Measurements from ENCODE around the gene SLC7A8.

The SLC7A8 gene

DNA sequence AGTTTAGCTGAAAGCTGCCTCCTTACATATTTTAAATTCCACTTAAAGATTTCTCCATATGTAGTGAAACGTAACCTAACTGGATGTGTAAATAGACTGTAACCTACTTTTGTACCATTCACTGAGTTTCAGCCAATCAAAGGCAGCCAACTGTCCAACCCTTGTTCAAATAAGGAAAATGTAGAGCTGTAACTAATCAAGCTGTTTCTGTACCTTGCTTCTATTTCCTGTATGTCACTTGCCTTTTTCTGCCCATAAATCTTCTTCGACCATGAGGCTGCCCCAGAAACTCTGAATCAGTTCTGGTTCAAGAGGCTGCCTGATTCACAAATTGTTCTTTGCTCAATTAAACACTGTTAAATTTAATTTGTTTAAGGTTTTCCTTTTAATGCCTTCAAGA is 6.3 kb downstream of the SLC7A8 start:
- Histone ChIP-seq H3K4me3 (ENCODE audit: insufficient read depth in 1 of 2, low read depth in 1 of 2, low read length in 2 of 2) (no peak overlapping the region), H2AFZ (ENCODE audit: low read depth, low read length) (no peak overlapping the region), H3K9ac (ENCODE audit: low read length) (no peak overlapping the region), H2BK120ac (ENCODE audit: low read depth, low read length) (no peak overlapping the region), H2BK15ac (ENCODE audit: low read depth, poor library complexity, severe bottlenecking) (no peak overlapping the region), H2AK5ac (ENCODE audit: low read length, severe bottlenecking) (no peak overlapping the region), H3K27ac (ENCODE audit: low read length, poor library complexity, severe bottlenecking) (no peak overlapping the region), H3K4me1 (ENCODE audit: control insufficient read depth, insufficient read depth, low read depth, low read length) (no peaks in the 10 kb centered on the region), H3K4ac (ENCODE audit: low read depth in 1 of 2, low read length in 2 of 2) (no peak overlapping the region), H3K23ac (ENCODE audit: low read length in 2 of 2) (no peak overlapping the region), H3K14ac (ENCODE audit: low read length in 2 of 2) (no peak overlapping the region), H3K4me2 (ENCODE audit: low read length, poor library complexity, severe bottlenecking) (no peak overlapping the region), H4K91ac (ENCODE audit: low read length) (no peak overlapping the region), H3K18ac (ENCODE audit: low read depth in 1 of 2, low read length in 2 of 2) (no peak overlapping the region), H4K8ac (ENCODE audit: low read length) (no peak overlapping the region), H3K9me3 (ENCODE audit: control insufficient read depth, low read length) (no peaks in the 10 kb centered on the region), H2BK12ac (ENCODE audit: low read length in 2 of 2) (no peak overlapping the region), H2BK5ac (ENCODE audit: low read depth, low read length, poor library complexity, severe bottlenecking) (no peak overlapping the region), H3K36me3 (ENCODE audit: control insufficient read depth in 1 of 2, insufficient read depth in 2 of 2, low read depth in 1 of 2, low read length in 2 of 2) (no peaks in the 10 kb centered on the region), H3K27me3 (ENCODE audit: control insufficient read depth in 1 of 2, insufficient read depth in 1 of 2, low read length in 2 of 2) (peaks cover 8 to 16% of the 10 kb centered on the region in 2 experiments), H3K79me1 (replicated peaks; ENCODE audit: low read length, poor library complexity, severe bottlenecking) (no peaks in the 10 kb centered on the region)
- WGBS: 51% methylated on average over 2 of the region's 2 CpGs
- no peak for DNase-seq

GRCh38 chr14:23175823-23176222 is 7.6 kb downstream of the SLC7A8 start:
- Histone ChIP-seq H3K4me1 (ENCODE audit: control insufficient read depth, insufficient read depth, low read depth, low read length) (no peaks in the 10 kb centered on the region), H2AK5ac (ENCODE audit: low read length, severe bottlenecking) (no peak overlapping the region), H3K4me2 (ENCODE audit: low read length, poor library complexity, severe bottlenecking) (no peak overlapping the region), H2BK12ac (ENCODE audit: low read length in 2 of 2) (no peak overlapping the region), H3K18ac (ENCODE audit: low read depth in 1 of 2, low read length in 2 of 2) (no peak overlapping the region), H3K9me3 (ENCODE audit: control insufficient read depth, low read length) (no peaks in the 10 kb centered on the region), H3K36me3 (ENCODE audit: control insufficient read depth in 1 of 2, insufficient read depth in 2 of 2, low read depth in 1 of 2, low read length in 2 of 2) (no peaks in the 10 kb centered on the region), H3K9ac (ENCODE audit: low read length) (no peak overlapping the region), H2BK120ac (ENCODE audit: low read depth, low read length) (no peak overlapping the region), H4K91ac (ENCODE audit: low read length) (no peak overlapping the region), H2BK5ac (ENCODE audit: low read depth, low read length, poor library complexity, severe bottlenecking) (no peak overlapping the region), H3K23ac (ENCODE audit: low read length in 2 of 2) (no peak overlapping the region), H3K14ac (ENCODE audit: low read length in 2 of 2) (no peak overlapping the region), H3K4me3 (ENCODE audit: insufficient read depth in 1 of 2, low read depth in 1 of 2, low read length in 2 of 2) (no peak overlapping the region), H3K27me3 (ENCODE audit: control insufficient read depth in 1 of 2, insufficient read depth in 1 of 2, low read length in 2 of 2) (peaks cover 0 to 10% of the 10 kb centered on the region in 2 experiments), H4K8ac (ENCODE audit: low read length) (no peak overlapping the region), H3K4ac (ENCODE audit: low read depth in 1 of 2, low read length in 2 of 2) (no peak overlapping the region), H3K79me1 (replicated peaks; ENCODE audit: low read length, poor library complexity, severe bottlenecking) (no peaks in the 10 kb centered on the region), H2AFZ (ENCODE audit: low read depth, low read length) (no peak overlapping the region), H2BK15ac (ENCODE audit: low read depth, poor library complexity, severe bottlenecking) (no peak overlapping the region), H3K27ac (ENCODE audit: low read length, poor library complexity, severe bottlenecking) (no peak overlapping the region)
- WGBS: no CpG with 5 or more reads among the region's 1 CpG
- DNase-seq: no peak

DNA sequence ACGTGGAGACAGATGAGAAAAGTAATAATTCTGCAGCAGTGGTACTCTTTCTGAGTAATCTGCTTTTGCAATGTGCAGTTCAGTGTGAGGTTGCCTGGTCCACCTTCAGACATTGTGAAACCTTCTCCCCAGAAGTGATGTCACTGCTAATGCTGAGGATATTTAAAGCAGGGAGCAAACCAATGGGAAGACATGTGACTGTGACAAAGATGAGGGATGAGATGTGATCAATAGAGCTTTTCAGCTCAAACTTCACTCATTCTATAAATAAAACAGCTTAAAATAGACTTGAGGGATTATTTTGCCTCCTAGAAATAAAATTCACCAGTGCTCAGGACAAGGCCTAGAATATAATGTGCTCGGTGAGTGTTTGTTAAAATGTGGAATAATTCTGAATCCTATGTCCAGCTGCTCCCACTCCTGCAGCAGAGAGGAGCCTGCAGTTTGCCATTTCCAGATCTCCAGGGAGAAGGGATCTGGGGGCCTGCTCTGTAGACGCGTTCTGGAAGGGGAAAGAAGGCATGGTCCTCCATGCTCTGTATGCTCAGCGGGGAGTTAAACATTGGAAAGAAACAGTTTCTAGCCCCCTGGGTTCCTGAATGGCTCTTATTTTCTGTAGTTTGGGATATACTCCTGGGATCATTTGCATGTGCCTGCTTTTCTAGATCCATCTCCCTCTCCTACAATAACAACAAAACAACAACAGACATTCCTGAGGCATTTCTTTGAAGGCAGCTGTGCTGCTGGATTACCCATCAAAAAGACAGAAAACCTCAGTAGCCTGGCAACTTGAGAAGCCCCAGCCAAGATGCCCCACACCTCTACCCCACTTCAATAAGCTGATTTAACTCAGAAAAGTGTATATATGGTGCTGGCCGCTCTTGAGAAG is 8.9 kb downstream of the SLC7A8 start:
- no peak overlapping the region for H2BK120ac ChIP-seq (ENCODE audit: low read depth, low read length)
- H4K8ac ChIP-seq (ENCODE audit: low read length): no peak overlapping the region
- no peak overlapping the region for H3K27ac ChIP-seq (ENCODE audit: low read length, poor library complexity, severe bottlenecking)
- H2AFZ ChIP-seq (ENCODE audit: low read depth, low read length): no peak overlapping the region
- peak; percentile 77 for DNase-seq
- no peak overlapping the region for H3K23ac ChIP-seq (ENCODE audit: low read length in 2 of 2)
- WGBS: 52% methylated on average over 5 of the region's 6 CpGs
- no peak overlapping the region for H2BK15ac ChIP-seq (ENCODE audit: low read depth, poor library complexity, severe bottlenecking)
- H3K27me3 ChIP-seq (ENCODE audit: control insufficient read depth in 1 of 2, insufficient read depth in 1 of 2, low read length in 2 of 2): peaks cover 0 to 5% of the 10 kb centered on the region in 2 experiments
- no peaks in the 10 kb centered on the region for H3K79me1 ChIP-seq (replicated peaks; ENCODE audit: low read length, poor library complexity, severe bottlenecking)
- H3K4me2 ChIP-seq (ENCODE audit: low read length, poor library complexity, severe bottlenecking): no peak overlapping the region
- no peaks in the 10 kb centered on the region for H3K9me3 ChIP-seq (ENCODE audit: control insufficient read depth, low read length)
- H2AK5ac ChIP-seq (ENCODE audit: low read length, severe bottlenecking): no peak overlapping the region
- H3K14ac ChIP-seq (ENCODE audit: low read length in 2 of 2): no peak overlapping the region
- H3K9ac ChIP-seq (ENCODE audit: low read length): peak overlapping the region; percentile 48
- H3K4me3 ChIP-seq (ENCODE audit: insufficient read depth in 1 of 2, low read depth in 1 of 2, low read length in 2 of 2): no peak overlapping the region
- no peak overlapping the region for H4K91ac ChIP-seq (ENCODE audit: low read length)
- H3K4ac ChIP-seq (ENCODE audit: low read depth in 1 of 2, low read length in 2 of 2): peak overlapping the region in 1 of 2 experiments; percentile 8
- H2BK5ac ChIP-seq (ENCODE audit: low read depth, low read length, poor library complexity, severe bottlenecking): no peak overlapping the region
- no peaks in the 10 kb centered on the region for H3K4me1 ChIP-seq (ENCODE audit: control insufficient read depth, insufficient read depth, low read depth, low read length)
- H2BK12ac ChIP-seq (ENCODE audit: low read length in 2 of 2): peak overlapping the region in 1 of 2 experiments; percentile 38
- no peaks in the 10 kb centered on the region for H3K36me3 ChIP-seq (ENCODE audit: control insufficient read depth in 1 of 2, insufficient read depth in 2 of 2, low read depth in 1 of 2, low read length in 2 of 2)
- H3K18ac ChIP-seq (ENCODE audit: low read depth in 1 of 2, low read length in 2 of 2): no peak overlapping the region

DNA sequence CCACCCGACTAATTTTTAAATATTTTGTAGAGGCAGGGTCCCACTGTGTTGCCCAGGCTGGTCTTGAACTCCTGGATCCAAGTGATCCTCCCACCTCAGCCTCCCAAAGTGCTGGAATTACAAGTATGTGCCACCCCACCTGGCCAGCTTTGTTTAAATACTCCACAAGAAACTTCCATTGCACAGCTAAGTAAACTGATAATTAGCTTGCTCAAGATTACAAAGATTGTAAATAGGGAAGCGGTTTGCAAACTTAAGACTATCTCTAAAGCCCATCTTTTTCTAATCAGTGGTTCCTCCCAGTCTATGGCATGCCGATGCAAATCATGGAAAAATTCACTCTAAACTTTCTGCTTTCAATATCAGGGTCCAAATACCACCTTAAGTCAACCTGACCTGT is 9.7 kb downstream of the SLC7A8 start:
- no peak overlapping the region for H2BK5ac ChIP-seq (ENCODE audit: low read depth, low read length, poor library complexity, severe bottlenecking)
- no peaks in the 10 kb centered on the region for H3K79me1 ChIP-seq (replicated peaks; ENCODE audit: low read length, poor library complexity, severe bottlenecking)
- no peaks in the 10 kb centered on the region for H3K36me3 ChIP-seq (ENCODE audit: control insufficient read depth in 1 of 2, insufficient read depth in 2 of 2, low read depth in 1 of 2, low read length in 2 of 2)
- no peak overlapping the region for H2AFZ ChIP-seq (ENCODE audit: low read depth, low read length)
- H3K23ac ChIP-seq (ENCODE audit: low read length in 2 of 2): no peak overlapping the region
- H3K4me3 ChIP-seq (ENCODE audit: insufficient read depth in 1 of 2, low read depth in 1 of 2, low read length in 2 of 2): no peak overlapping the region
- no peak overlapping the region for H3K14ac ChIP-seq (ENCODE audit: low read length in 2 of 2)
- H4K8ac ChIP-seq (ENCODE audit: low read length): no peak overlapping the region
- H3K9me3 ChIP-seq (ENCODE audit: control insufficient read depth, low read length): no peaks in the 10 kb centered on the region
- H2BK12ac ChIP-seq (ENCODE audit: low read length in 2 of 2): no peak overlapping the region
- H3K4me2 ChIP-seq (ENCODE audit: low read length, poor library complexity, severe bottlenecking): no peak overlapping the region
- no peak for DNase-seq
- no peak overlapping the region for H3K27ac ChIP-seq (ENCODE audit: low read length, poor library complexity, severe bottlenecking)
- H3K9ac ChIP-seq (ENCODE audit: low read length): no peak overlapping the region
- H3K18ac ChIP-seq (ENCODE audit: low read depth in 1 of 2, low read length in 2 of 2): no peak overlapping the region
- no peak overlapping the region for H3K4ac ChIP-seq (ENCODE audit: low read depth in 1 of 2, low read length in 2 of 2)
- H2AK5ac ChIP-seq (ENCODE audit: low read length, severe bottlenecking): no peak overlapping the region
- H2BK120ac ChIP-seq (ENCODE audit: low read depth, low read length): no peak overlapping the region
- WGBS: 85% methylated on average over 3 of the region's 3 CpGs
- H2BK15ac ChIP-seq (ENCODE audit: low read depth, poor library complexity, severe bottlenecking): no peak overlapping the region
- H3K27me3 ChIP-seq (ENCODE audit: control insufficient read depth in 1 of 2, insufficient read depth in 1 of 2, low read length in 2 of 2): peaks cover 0 to 5% of the 10 kb centered on the region in 2 experiments
- no peak overlapping the region for H4K91ac ChIP-seq (ENCODE audit: low read length)
- no peaks in the 10 kb centered on the region for H3K4me1 ChIP-seq (ENCODE audit: control insufficient read depth, insufficient read depth, low read depth, low read length)

Measured in mesenchymal stem cell (in vitro differentiated cells and primary cell).